ENCODE measurements around the gene PCDH12.

PCDH12 gene

DNA sequence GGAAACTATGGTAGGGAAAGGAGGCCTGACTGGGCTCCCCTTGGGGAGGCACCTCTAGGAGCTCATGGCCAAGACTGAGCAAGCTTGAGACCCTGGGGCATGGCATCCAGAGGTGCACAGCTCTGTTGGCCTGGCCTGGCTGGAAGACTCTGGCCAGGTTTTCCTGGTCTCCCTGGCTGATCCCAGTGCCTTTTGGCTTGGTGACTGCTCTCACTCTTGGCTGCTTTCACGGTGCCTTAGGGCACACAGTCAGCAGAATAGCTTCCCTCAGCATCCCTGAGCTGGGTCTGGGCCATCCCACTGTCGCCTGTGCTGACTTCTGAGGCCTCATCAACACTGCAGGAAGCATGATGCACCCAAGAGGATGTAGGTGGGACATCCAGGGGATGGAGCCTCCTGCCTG lies 47.7 kb downstream of the PCDH12 start:
- DNase-seq: no peak

- DNase-seq: no peak
These were observed 48.8 kb downstream of the PCDH12 start for GRCh38 chr5:141909212-141909611.

DNA sequence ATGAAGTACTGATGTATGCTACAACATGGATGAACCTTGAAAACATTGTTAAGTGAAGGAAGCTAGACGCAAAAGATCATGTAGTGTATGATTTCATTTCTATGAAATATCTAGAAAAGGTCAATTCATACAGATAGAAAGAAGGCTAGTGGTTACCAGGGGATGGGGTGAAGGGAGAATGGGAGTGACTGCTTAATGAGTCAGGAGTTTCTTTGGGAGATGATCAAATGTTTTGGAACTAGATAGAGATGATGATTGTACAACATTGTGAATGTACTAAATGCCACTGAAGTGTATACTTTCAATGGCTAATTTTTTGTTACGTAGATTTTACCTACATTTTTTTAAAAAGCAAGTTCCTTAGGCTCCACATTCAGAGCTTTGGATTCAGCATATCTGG lies 49.2 kb downstream of the PCDH12 start:
- no peak for DNase-seq

- no peak for DNase-seq
These were observed 51.0 kb downstream of the PCDH12 start for GRCh38 chr5:141906972-141907371.

- no peak for DNase-seq
These were observed 51.5 kb downstream of the PCDH12 start for GRCh38 chr5:141906517-141906916.

GRCh38 chr5:141904551-141904950 lies 53.5 kb downstream of the PCDH12 start:
- no peak for DNase-seq

GRCh38 chr5:141903261-141903660 lies 54.7 kb downstream of the PCDH12 start:
- DNase-seq: no peak

DNA sequence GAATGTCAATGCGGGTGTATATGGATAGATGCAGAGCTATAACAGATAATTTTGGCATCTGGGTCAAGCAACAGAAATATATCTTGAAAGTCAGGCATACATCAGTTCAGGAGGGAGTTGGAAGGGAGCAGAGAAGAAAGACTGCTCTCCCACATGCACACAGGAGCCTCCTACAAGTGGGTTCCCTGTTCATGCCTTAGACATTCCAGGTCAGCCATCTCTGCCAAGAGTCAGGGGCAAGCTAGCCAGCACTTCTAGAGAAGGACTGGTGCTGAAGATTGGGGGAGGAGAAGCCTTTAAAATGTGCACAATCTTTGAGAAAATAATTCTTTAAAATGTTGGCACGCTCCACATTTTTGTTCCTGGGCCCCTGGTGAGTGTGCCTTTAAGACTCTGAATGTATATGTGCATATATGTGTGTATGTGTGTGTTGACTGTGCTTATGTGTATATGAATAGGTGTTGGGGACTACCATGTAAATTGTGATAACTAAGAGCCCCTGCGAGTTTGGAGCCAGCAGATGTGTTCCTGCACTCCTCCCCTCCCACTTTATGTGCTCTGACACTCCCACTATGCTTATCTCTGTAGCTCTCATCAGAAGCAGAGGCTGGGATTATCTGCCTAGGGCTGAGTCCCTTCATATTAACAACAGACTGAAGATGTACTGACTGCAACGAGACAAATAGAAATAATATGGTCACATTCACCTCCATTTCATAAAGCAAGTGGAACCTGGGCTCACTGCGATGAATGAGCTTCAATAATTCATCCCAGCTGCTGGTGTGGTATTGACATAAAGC lies 55.8 kb downstream of the PCDH12 start:
- no peak for DNase-seq

DNA sequence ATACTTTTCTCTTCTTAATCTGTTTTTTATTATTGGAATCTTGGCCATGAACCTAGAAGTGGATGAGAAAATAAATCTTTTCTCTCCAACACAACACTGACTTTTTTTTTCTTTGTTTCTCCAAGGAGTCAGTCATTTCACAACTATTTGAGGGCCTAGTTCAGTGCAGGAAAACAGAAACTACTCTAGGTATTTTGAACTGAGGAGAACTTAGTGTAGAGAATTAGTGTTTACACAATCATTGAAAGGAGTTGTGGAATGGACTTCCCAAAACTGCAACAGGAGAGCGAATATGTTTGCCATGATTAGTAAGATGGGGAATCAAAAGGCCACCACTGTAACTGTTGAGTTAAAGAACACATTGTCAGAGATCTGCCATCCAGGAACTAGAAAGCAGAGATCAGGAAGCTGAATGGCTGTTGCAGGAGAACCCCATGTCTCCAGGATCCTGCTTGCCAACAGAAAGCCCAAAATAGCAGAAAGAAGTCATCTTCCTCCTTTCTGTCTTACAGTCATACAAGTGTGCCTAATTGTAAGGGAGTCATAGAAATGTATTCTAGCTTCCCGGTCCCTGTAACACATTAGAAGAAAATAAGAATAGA lies 59.5 kb downstream of the PCDH12 start:
- DNase-seq: no peak

DNA sequence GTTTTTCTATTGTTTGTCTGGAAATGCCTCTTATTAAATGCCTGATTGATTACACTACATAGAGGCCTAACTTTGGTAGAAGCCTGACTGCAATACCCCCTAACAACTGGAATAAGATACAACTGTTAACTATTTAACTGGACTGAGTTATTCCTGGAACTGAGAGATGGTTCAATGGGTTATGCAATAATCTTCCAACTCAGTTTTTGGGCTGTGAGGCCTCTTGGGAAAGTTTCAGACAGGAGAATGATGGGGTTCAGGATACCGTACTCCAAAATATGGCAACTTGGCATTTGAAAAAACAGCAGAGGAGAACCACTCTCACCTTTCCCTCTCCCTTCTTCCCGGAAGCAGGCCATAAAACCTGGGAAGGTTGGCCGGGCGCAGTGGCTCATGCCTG lies 60.6 kb downstream of the PCDH12 start:
- DNase-seq: no peak

Data from amygdala (tissue), 56 donors.